ENCODE measurements around the gene ALG3. TPM values are rescaled to one million over a fixed set of nuclear protein-coding genes. Genes with fewer than 3 reads are reported as not detected.

ALG3 gene
- total and polyA plus RNA-seq, 9 of the 15 experiments (the other 6 are each of a cell fraction or from before 2014, with no cell fraction given), result 37.5 to 107 (median 80.1) TPM

DNA sequence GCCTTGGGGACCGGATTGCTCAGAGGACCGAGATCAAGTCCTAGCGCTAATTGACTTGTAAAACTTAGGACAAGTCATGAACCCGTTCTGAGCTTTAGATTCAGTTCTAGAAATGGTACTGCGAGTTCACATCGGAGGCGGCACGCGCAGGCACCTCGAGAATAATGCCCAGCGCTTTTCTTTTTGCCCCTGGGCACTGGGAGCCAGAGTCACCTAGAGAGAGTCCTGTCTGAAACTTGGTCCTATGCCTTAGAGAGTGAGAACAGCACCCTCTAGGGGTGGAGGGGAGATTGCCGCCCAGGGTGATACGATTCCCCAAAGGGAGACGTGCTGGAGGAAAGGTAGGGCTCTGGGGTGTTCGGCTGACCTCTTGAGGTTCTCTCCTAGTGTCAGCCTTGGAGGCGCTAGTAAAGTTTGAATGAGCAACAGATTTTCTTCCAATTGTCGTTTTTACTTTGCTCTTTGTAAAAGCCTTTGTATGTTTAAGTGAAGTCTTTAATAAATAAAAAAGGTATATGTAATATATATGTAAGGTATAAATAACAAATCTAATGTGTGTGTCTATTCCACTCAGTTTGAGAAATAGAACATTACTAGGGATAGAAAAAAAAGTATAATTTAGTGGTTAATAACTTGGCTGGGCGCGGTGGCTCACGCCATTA, 1.5 kb upstream of the ALG3 start (continued):
- TF ChIP-seq VEZF1 (CRISPR knock-in tag; IDR thresholded peaks at IDR 0.05) (peak; percentile 5; the same call in 1 of the 2 replicates), CBX2 (IDR thresholded peaks at IDR 0.05; ENCODE audit: insufficient read depth, low read length, poor library complexity, severe bottlenecking) (no peak), RBM15 (IDR thresholded peaks at IDR 0.05; ENCODE audit: insufficient read depth, low read length) (no peak), E2F8 (IDR thresholded peaks at IDR 0.05; ENCODE audit: low read depth, partially characterized antibody) (no peak), ARNT (IDR thresholded peaks at IDR 0.05) (no peak), SRF (CRISPR knock-in tag; IDR thresholded peaks at IDR 0.05) (0 out of 4 replicates have a peak, but pooled peaks of 1 of the 2 experiments have one; percentile 36), ZBTB7A (IDR thresholded peaks at IDR 0.05; ENCODE audit: borderline replicate concordance, control insufficient read depth, low read depth, low read length) (no peak), CCNT2 (IDR thresholded peaks at IDR 0.05; ENCODE audit: borderline replicate concordance, extremely low read depth, insufficient read length, low read depth, low read length) (no peak), KLF16 (IDR thresholded peaks at IDR 0.05) (0 out of 2 replicates have a peak, but pooled peaks have one; percentile 33), ZFX (CRISPR knock-in tag; IDR thresholded peaks at IDR 0.05) (no peak), ZNF507 (tag; conservative IDR thresholded peaks at IDR 0.05) (no peak), XRCC5 (IDR thresholded peaks at IDR 0.05; ENCODE audit: low read depth, low read length) (peak; percentile 55; the same call in 1 of the 2 replicates), KHSRP (IDR thresholded peaks at IDR 0.05) (no peak), SP2 (IDR thresholded peaks at IDR 0.05; ENCODE audit: extremely low read depth, low read depth, low read length, poor library complexity, severe bottlenecking) (no peak), MCM3 (IDR thresholded peaks at IDR 0.05) (no peak), TBP (optimal IDR thresholded peaks at IDR 0.05; ENCODE audit: low read depth, low read length) (peak; percentile 46)
- TF ChIP-seq, protein P1, sequence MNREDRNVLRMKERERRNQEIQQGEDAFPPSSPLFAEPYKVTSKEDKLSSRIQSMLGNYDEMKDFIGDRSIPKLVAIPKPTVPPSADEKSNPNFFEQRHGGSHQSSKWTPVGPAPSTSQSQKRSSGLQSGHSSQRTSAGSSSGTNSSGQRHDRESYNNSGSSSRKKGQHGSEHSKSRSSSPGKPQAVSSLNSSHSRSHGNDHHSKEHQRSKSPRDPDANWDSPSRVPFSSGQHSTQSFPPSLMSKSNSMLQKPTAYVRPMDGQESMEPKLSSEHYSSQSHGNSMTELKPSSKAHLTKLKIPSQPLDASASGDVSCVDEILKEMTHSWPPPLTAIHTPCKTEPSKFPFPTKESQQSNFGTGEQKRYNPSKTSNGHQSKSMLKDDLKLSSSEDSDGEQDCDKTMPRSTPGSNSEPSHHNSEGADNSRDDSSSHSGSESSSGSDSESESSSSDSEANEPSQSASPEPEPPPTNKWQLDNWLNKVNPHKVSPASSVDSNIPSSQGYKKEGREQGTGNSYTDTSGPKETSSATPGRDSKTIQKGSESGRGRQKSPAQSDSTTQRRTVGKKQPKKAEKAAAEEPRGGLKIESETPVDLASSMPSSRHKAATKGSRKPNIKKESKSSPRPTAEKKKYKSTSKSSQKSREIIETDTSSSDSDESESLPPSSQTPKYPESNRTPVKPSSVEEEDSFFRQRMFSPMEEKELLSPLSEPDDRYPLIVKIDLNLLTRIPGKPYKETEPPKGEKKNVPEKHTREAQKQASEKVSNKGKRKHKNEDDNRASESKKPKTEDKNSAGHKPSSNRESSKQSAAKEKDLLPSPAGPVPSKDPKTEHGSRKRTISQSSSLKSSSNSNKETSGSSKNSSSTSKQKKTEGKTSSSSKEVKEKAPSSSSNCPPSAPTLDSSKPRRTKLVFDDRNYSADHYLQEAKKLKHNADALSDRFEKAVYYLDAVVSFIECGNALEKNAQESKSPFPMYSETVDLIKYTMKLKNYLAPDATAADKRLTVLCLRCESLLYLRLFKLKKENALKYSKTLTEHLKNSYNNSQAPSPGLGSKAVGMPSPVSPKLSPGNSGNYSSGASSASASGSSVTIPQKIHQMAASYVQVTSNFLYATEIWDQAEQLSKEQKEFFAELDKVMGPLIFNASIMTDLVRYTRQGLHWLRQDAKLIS (CRISPR knock-in tag; IDR thresholded peaks at IDR 0.05), result no peak
- TF ChIP-seq, protein P2, sequence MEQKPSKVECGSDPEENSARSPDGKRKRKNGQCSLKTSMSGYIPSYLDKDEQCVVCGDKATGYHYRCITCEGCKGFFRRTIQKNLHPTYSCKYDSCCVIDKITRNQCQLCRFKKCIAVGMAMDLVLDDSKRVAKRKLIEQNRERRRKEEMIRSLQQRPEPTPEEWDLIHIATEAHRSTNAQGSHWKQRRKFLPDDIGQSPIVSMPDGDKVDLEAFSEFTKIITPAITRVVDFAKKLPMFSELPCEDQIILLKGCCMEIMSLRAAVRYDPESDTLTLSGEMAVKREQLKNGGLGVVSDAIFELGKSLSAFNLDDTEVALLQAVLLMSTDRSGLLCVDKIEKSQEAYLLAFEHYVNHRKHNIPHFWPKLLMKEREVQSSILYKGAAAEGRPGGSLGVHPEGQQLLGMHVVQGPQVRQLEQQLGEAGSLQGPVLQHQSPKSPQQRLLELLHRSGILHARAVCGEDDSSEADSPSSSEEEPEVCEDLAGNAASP (IDR thresholded peaks at IDR 0.05), result no peak

Data from K562 (cell line).